HG02973 (cell line): ENCODE data around the gene DAB2IP.
A peak's percentile ranks its signal among the peaks of the same experiment; 100 is the strongest.

Experiments used
- ATAC-seq: cut with Tn5 transposase; IDR thresholded peaks from one replicate; pipeline ENCODE4 v1.9.1; 2021; ENCODE audit warnings: moderate library complexity; ENCODE audit not compliant: unreplicated experiment

DAB2IP gene

GRCh38 chr9:121682926-121683515 lies 31.6 kb downstream of the DAB2IP start:
- no peak for ATAC-seq

GRCh38 chr9:121683652-121684051 lies 32.2 kb downstream of the DAB2IP start:
- ATAC-seq: no peak

- ATAC-seq: no peak
These were observed 33.1 kb downstream of the DAB2IP start for GRCh38 chr9:121684381-121685145.

GRCh38 chr9:121685146-121685794 lies 33.8 kb downstream of the DAB2IP start:
- no peak for ATAC-seq

- no peak for ATAC-seq
These were observed 34.5 kb downstream of the DAB2IP start for GRCh38 chr9:121685795-121686377.

- peak; percentile 74 for ATAC-seq
These were observed 35.6 kb downstream of the DAB2IP start for GRCh38 chr9:121686930-121687541.

- ATAC-seq: no peak
These were observed 36.8 kb downstream of the DAB2IP start for GRCh38 chr9:121688146-121688680.

GRCh38 chr9:121688681-121689080 lies 37.2 kb downstream of the DAB2IP start:
- no peak for ATAC-seq

- no peak for ATAC-seq
These were observed 38.2 kb downstream of the DAB2IP start for GRCh38 chr9:121689461-121690157.

- no peak for ATAC-seq
These were observed 38.9 kb downstream of the DAB2IP start for GRCh38 chr9:121690316-121690715.

- ATAC-seq: no peak
These were observed 39.3 kb downstream of the DAB2IP start for GRCh38 chr9:121690766-121691165.

GRCh38 chr9:121691890-121692289 lies 40.5 kb downstream of the DAB2IP start:
- ATAC-seq: no peak

GRCh38 chr9:121692606-121693387 lies 41.4 kb downstream of the DAB2IP start:
- ATAC-seq: no peak

- ATAC-seq: no peak
These were observed 41.9 kb downstream of the DAB2IP start for GRCh38 chr9:121693388-121693670.

- no peak for ATAC-seq
These were observed 42.6 kb downstream of the DAB2IP start for GRCh38 chr9:121694001-121694400.

- no peak for ATAC-seq
These were observed 43.2 kb downstream of the DAB2IP start for GRCh38 chr9:121694600-121694999.

- ATAC-seq: no peak
These were observed 45.5 kb downstream of the DAB2IP start for GRCh38 chr9:121696930-121697329.

- ATAC-seq: no peak
These were observed 47.5 kb downstream of the DAB2IP start for GRCh38 chr9:121698627-121699570.
